ENCODE data around the gene OR1D5.
A peak's percentile ranks its signal among the peaks of the same experiment; 100 is the strongest.
"Not testable (repeated sequence)": the region's sequence is repeated elsewhere in the genome, so short reads cannot be mapped to it uniquely, and the experiment has no call there.

The OR1D5 gene

GRCh38 chr17:3032258-3033247, 30.9 kb downstream of the OR1D5 start:
- DNase-seq, result no peak

- not testable (repeated sequence) for DNase-seq
Measured at GRCh38 chr17:3030852-3031470, 32.4 kb downstream of the OR1D5 start.

- DNase-seq, result peak; percentile 70
Measured at GRCh38 chr17:3030096-3030495, 33.3 kb downstream of the OR1D5 start.

GRCh38 chr17:3029213-3029913, 34.0 kb downstream of the OR1D5 start:
- no peak for DNase-seq

GRCh38 chr17:3027786-3028532, 35.4 kb downstream of the OR1D5 start:
- no peak for DNase-seq

GRCh38 chr17:3026856-3027751, 36.3 kb downstream of the OR1D5 start:
- DNase-seq, result no peak

GRCh38 chr17:3026125-3026855, 37.1 kb downstream of the OR1D5 start:
- DNase-seq, result no peak

GRCh38 chr17:3025421-3026124, 37.8 kb downstream of the OR1D5 start:
- no peak for DNase-seq

GRCh38 chr17:3024346-3024745, 39.1 kb downstream of the OR1D5 start:
- DNase-seq, result no peak

GRCh38 chr17:3022197-3022596, 41.2 kb downstream of the OR1D5 start:
- no peak for DNase-seq

GRCh38 chr17:3020381-3020780, 43.0 kb downstream of the OR1D5 start:
- DNase-seq, result no peak

- no peak for DNase-seq
Measured at GRCh38 chr17:3019761-3020160, 43.6 kb downstream of the OR1D5 start.

GRCh38 chr17:3017936-3018335, 45.5 kb downstream of the OR1D5 start:
- no peak for DNase-seq

GRCh38 chr17:3015890-3016289, 47.5 kb downstream of the OR1D5 start:
- peak; percentile 20 for DNase-seq

- DNase-seq, result peak; percentile 49
Measured at GRCh38 chr17:3012926-3013581, 50.4 kb downstream of the OR1D5 start.
